Thoracic aorta (tissue), 2 donors: ENCODE measurements around the gene RPUSD3. TPM values are rescaled to one million over a fixed set of nuclear protein-coding genes. Genes with fewer than 3 reads are reported as not detected.

Experiments
- ATAC-seq: fragments of 150-250 bp; one replicate; pipeline ENCODE4 v1.8.0; 2017; ENCODE audit warnings: low read depth; ENCODE audit not compliant: insufficient number of reproducible peaks, low FRiP score
- DNase-seq: peaks from one replicate; pipeline ENCODE4 v3.0.0-alpha.2; 2020; ENCODE audit warnings: low spot score
- H3K27ac ChIP-seq, 2 donors: fragments of 200-600 bp; sonication (generic); 1 replicate in 1 of 2; 2 replicates in 1 of 2; pipeline ENCODE4 v1.5.1; 2016; ENCODE audit warnings: mild to moderate bottlenecking in 2 of 2, moderate library complexity in 2 of 2
- H3K27me3 ChIP-seq: fragments of 200-600 bp; sonication (generic); replicated peaks from 2 replicates; pipeline ENCODE4 v1.6.0; 2016; ENCODE audit warnings: mild to moderate bottlenecking; ENCODE audit not compliant: insufficient read depth
- H3K36me3 ChIP-seq: fragments of 200-600 bp; sonication (generic); one replicate; pipeline ENCODE4 v1.5.1; 2016
- H3K4me1 ChIP-seq, 2 donors: fragments of 200-600 bp; sonication (generic); 1 replicate in 1 of 2; 2 replicates in 1 of 2; pipeline versions ENCODE4 v1.5.1 to v1.6.0; 2016; ENCODE audit warnings: low read depth in 2 of 2, mild to moderate bottlenecking in 1 of 2; ENCODE audit not compliant: control insufficient read depth in 1 of 2
- H3K4me3 ChIP-seq: fragments of 200-600 bp; sonication (generic); 2 replicates; pipeline ENCODE4 v1.5.1; 2016; ENCODE audit warnings: mild to moderate bottlenecking
- H3K9me3 ChIP-seq: fragments of 200-600 bp; sonication (generic); 2 replicates; pipeline ENCODE4 v1.5.1; 2016
- total RNA-seq, 2 donors: library from RNA; depleted of rRNA; stranded (reverse); fragments of >200 nt; gene quantifications; one replicate each; pipeline versions ENCODE4 v1.1.0 to v1.2.3, GENCODE V29; 2016
- TF ChIP-seq, protein P1 (sequence below): fragments of 200-600 bp; sonication (generic); IDR thresholded peaks from one replicate; pipeline ENCODE4 v1.5.1; 2019; ENCODE audit warnings: antibody characterized with exemption

Gene RPUSD3
- total RNA-seq, 2 donors from 2014 or later = 24.5 to 41.3 TPM

DNA sequence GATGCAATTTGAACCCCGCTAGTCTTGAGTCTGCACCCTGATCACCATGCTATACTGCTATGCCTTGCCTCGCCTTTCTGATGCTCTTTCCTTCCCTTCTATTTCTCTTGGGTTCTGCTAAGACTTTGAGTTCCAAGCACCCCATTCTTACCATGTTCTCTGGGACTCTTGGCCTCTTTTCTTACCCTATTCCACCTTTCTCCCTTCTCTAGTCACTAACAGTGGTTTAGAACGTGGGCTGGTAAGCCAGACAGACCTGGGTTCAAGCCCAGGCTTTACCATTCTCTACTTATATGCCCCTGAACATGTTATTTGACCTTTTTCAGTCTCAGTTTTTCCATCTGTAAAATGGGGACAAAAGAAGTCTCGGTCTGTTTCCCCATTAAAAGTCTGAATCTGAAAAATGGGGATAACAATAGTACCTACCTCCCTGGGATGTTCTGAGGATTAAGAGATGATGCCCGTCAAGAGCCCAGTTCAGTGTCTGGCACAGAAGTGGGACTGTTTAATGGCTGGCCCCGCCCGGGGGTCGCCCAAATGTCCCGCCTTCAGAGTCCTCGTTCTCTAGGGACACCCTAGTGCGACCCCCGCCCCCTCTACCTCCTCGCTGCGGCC, 51.9 kb downstream of the RPUSD3 start:
- TF ChIP-seq, protein P1, sequence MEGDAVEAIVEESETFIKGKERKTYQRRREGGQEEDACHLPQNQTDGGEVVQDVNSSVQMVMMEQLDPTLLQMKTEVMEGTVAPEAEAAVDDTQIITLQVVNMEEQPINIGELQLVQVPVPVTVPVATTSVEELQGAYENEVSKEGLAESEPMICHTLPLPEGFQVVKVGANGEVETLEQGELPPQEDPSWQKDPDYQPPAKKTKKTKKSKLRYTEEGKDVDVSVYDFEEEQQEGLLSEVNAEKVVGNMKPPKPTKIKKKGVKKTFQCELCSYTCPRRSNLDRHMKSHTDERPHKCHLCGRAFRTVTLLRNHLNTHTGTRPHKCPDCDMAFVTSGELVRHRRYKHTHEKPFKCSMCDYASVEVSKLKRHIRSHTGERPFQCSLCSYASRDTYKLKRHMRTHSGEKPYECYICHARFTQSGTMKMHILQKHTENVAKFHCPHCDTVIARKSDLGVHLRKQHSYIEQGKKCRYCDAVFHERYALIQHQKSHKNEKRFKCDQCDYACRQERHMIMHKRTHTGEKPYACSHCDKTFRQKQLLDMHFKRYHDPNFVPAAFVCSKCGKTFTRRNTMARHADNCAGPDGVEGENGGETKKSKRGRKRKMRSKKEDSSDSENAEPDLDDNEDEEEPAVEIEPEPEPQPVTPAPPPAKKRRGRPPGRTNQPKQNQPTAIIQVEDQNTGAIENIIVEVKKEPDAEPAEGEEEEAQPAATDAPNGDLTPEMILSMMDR = no peak
- peaks cover 17 to 40% of the 10 kb centered on the region in 2 donors for H3K4me1 ChIP-seq
- H3K36me3 ChIP-seq = peaks cover 13% of the 10 kb centered on the region
- no peaks in the 10 kb centered on the region for H3K9me3 ChIP-seq
- DNase-seq = no peak
- peak overlapping the region; percentile 99 for H3K4me3 ChIP-seq
- peak; percentile 7 for ATAC-seq
- no peaks in the 10 kb centered on the region for H3K27me3 ChIP-seq
- peak overlapping the region; percentile 99 for H3K27ac ChIP-seq

DNA sequence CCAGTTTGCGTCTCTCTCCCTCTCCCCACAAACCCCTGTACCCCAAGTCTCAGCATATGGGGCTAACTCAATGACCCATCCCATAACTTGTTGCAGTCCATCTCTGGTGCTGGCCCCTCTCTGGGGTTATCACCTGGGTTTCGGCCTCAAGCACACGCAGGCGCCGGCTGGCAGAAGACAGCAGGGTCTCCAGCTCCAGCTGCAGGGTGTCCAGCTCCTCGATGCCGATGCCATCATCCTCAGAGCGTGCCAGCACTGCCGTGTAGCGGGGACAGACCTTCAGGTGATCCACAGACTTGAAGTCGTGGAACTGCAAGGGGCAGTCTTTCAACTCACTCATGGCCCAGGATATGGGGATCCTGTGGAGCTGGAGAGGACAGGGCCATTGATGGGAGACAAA, 52.7 kb downstream of the RPUSD3 start:
- peak overlapping the region; percentile 18 to 99 for H3K27ac ChIP-seq
- peaks cover 12% of the 10 kb centered on the region for H3K36me3 ChIP-seq
- H3K27me3 ChIP-seq = no peaks in the 10 kb centered on the region
- H3K9me3 ChIP-seq = no peaks in the 10 kb centered on the region
- ATAC-seq (no peak), DNase-seq (no peak)
- H3K4me1 ChIP-seq = peaks cover 17 to 40% of the 10 kb centered on the region in 2 donors
- TF ChIP-seq, protein P1 = no peak
- peak overlapping the region; percentile 99 for H3K4me3 ChIP-seq

Other genes starting within 250 kb of the RPUSD3 start
- gene MTMR14, start 194.5 kb downstream of the RPUSD3 start, total RNA-seq = 10 to 100 TPM; 26.8 to 32.8 TPM
- gene CPNE9, start 140.2 kb downstream of the RPUSD3 start, total RNA-seq = not detected
- 10 to 100 TPM; 16.4 to 21.0 TPM for gene BRPF1, start 112.3 kb downstream of the RPUSD3 start, total RNA-seq
- gene OGG1, start 94.1 kb downstream of the RPUSD3 start, total RNA-seq = 10 to 100 TPM; 23.0 to 26.3 TPM
- 10 to 100 TPM; 50.9 to 69.7 TPM for gene CAMK1, start 74.1 kb downstream of the RPUSD3 start, total RNA-seq
- 10 to 100 TPM; 61.7 to 73.6 TPM for gene TADA3, start 51.5 kb downstream of the RPUSD3 start, total RNA-seq
- 100 to 1,000 TPM; 196 to 204 TPM for gene ARPC4, start 50.9 kb downstream of the RPUSD3 start, total RNA-seq
- gene TTLL3, start 33.7 kb downstream of the RPUSD3 start, total RNA-seq = 10 to 100 TPM; 77.0 to 91.9 TPM
- gene CIDEC, start 36.2 kb upstream of the RPUSD3 start, total RNA-seq = 1 to 10 TPM; 2.0 to 2.6 TPM
- 10 to 100 TPM; 21.5 to 38.6 TPM for gene JAGN1, start 46.6 kb upstream of the RPUSD3 start, total RNA-seq
- 10 to 100 TPM in 1 of 2 donors, 1 to 10 TPM in 1; 5.7 to 11.9 TPM for gene IL17RE, start 58.8 kb upstream of the RPUSD3 start, total RNA-seq
- 10 to 100 TPM; 52.2 to 59.4 TPM for gene IL17RC, start 73.1 kb upstream of the RPUSD3 start, total RNA-seq
- 10 to 100 TPM; 37.2 to 37.4 TPM for gene CRELD1, start 89.8 kb upstream of the RPUSD3 start, total RNA-seq
- 1 to 10 TPM; 3.3 to 5.8 TPM for gene PRRT3, start 108.4 kb upstream of the RPUSD3 start, total RNA-seq
- 10 to 100 TPM; 37.0 to 50.2 TPM for gene EMC3, start 142.8 kb upstream of the RPUSD3 start, total RNA-seq
- 1 to 10 TPM; 1.3 to 9.9 TPM for gene FANCD2, start 182.4 kb upstream of the RPUSD3 start, total RNA-seq